Measurements from ENCODE around the gene NUCB1.

DNA sequence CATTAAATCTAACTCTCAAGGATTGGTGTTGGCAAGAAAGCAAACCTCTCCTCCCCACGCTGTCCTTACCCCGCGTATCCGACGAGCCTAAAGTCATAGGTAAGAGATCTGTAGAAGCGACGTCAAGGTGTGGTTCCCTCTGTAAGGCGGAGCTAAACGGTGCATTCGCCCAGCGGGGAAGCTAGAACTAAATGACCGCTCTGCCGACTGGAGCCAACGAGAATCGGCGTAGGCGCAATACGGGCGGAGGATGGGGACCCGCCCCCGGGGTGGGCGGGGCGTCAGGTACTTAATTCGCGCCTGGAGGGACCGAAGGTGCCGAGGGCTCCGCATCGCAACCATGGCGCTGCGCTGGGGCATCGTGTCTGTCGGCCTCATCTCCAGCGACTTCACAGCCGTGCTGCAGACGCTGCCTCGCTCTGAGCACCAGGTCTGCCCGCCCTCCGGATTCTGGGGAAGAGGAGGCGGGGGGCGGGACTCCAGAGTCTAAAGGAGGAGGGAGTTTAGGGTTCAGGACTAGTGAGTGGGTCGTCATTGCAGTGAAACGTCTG lies 33.3 kb downstream of the NUCB1 start, which contains the start of gene DHDH:
- TF ChIP-seq, protein P1, sequence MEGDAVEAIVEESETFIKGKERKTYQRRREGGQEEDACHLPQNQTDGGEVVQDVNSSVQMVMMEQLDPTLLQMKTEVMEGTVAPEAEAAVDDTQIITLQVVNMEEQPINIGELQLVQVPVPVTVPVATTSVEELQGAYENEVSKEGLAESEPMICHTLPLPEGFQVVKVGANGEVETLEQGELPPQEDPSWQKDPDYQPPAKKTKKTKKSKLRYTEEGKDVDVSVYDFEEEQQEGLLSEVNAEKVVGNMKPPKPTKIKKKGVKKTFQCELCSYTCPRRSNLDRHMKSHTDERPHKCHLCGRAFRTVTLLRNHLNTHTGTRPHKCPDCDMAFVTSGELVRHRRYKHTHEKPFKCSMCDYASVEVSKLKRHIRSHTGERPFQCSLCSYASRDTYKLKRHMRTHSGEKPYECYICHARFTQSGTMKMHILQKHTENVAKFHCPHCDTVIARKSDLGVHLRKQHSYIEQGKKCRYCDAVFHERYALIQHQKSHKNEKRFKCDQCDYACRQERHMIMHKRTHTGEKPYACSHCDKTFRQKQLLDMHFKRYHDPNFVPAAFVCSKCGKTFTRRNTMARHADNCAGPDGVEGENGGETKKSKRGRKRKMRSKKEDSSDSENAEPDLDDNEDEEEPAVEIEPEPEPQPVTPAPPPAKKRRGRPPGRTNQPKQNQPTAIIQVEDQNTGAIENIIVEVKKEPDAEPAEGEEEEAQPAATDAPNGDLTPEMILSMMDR (IDR thresholded peaks at IDR 0.05 in 8 of 11, conservative IDR thresholded peaks at IDR 0.05 in 3 of 11): peak in 2 of 11 experiments; percentile 6 to 19
- peak; percentile 73 to 83 (median 80) for TF ChIP-seq POLR2AphosphoS5 (IDR thresholded peaks at IDR 0.05)

All from spleen (tissue), 7 donors.